GM21367 (cell line): ENCODE measurements around the gene RRP12.

Experiments used
- ATAC-seq: cut with Tn5 transposase; IDR thresholded peaks from one replicate; pipeline ENCODE4 v1.9.1; 2021; ENCODE audit not compliant: unreplicated experiment

RRP12 gene

DNA sequence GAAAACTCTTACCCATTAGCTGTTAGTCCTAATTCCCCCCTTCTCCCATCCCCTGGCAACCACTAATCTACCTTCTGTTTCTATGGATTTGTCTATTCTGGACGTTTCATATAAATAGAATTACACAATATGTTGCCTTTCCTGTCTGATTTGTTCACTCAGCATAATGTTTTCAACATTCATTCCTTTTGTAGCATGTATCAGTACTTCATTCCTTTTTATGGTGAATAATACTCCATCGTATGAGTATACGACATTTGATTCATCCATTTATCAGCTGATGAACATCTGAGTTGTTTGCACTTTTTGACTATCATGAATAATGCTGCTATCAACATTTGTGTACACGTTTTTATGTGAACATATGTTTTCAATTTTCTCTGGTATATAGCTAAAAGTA, 86.5 kb downstream of the RRP12 start:
- no peak for ATAC-seq

GRCh38 chr10:97312897-97313296, 88.2 kb downstream of the RRP12 start:
- no peak for ATAC-seq

DNA sequence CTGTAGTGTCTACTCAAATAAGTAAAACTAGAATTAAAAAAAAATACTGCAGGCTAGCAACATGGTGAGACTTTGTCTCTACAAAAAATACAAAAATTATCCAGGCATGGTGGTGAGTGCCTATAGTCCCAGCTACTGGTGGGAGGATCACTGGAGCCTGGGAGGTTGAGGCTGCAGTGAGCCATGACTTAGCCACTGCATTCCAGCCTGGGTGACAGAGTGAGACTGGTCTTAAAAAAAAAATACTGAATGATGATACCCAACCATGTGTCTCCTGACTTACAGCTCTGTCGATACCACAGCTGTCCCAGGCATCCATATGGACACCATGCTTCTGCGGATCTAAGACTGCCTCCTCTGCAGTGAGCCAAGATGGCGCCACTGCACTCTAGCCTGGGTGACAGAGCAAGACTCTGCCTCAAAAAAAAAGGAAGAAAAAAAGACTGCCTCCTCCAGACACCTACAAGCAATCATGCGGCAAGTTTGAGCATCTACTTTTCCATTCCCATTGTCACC, 90.0 kb downstream of the RRP12 start:
- no peak for ATAC-seq

- ATAC-seq: no peak
Observed at GRCh38 chr10:97307866-97308780, 93.0 kb downstream of the RRP12 start.

DNA sequence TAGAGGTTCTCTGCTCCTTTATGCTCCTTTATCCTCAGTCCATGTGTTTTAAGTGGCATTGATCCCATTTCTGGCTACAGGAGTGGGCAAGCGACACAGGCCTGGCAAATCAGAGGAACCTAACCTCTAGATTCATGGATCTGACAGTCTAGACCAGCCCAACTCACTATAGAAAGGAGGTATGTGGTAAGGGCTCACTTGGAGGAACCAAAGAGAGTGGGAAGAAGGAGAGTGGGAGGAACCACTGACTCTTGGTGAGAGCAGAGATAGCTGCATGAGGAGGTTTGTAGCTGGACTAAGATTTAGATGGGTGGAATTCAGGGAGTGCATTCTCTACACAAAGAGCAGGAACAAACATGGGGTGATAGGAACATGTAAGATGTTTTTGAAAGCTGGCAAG, 93.7 kb downstream of the RRP12 start:
- ATAC-seq: no peak
